ENCODE data around the gene AFF1. TPM values are rescaled to one million over a fixed set of nuclear protein-coding genes. Genes with fewer than 3 reads are reported as not detected.

AFF1 gene
- total and polyA plus RNA-seq, 2 of the 4 experiments (the other 2 are of a cell fraction) = 7.0 to 9.6 TPM

- Histone ChIP-seq H3K9me1 (ENCODE audit: insufficient read depth, low read length) (no peaks in the 10 kb centered on the region), H3K9me3 (ENCODE audit: control insufficient read depth, insufficient read depth, low read length) (no peaks in the 10 kb centered on the region), H3K56ac (ENCODE audit: extremely low read depth, insufficient read depth, low read length) (no peak overlapping the region), H4K20me1 (ENCODE audit: insufficient read depth, low read length) (no peaks in the 10 kb centered on the region), H2AK9ac (replicated peaks; ENCODE audit: low read depth, low read length, poor library complexity) (no peak overlapping the region), H3K27me3 (ENCODE audit: control insufficient read depth, insufficient read depth, low read length) (no peaks in the 10 kb centered on the region), H2BK120ac (ENCODE audit: low read depth, low read length) (no peak overlapping the region), H2AFZ (replicated peaks; ENCODE audit: low read length, poor library complexity) (no peak overlapping the region), H3K36me3 (ENCODE audit: control insufficient read depth, insufficient read depth, low read length) (peaks cover 2% of the 10 kb centered on the region; the same call in 1 of the 2 replicates), H2BK20ac (ENCODE audit: low read depth, low read length) (no peak overlapping the region), H3K9ac (ENCODE audit: low read depth, low read length) (no peak overlapping the region), H3K18ac (ENCODE audit: low read depth, low read length) (no peak overlapping the region), H3K14ac (replicated peaks; ENCODE audit: low read depth, low read length) (no peak overlapping the region), H3K27ac (ENCODE audit: insufficient read depth, low read length) (no peak overlapping the region), H3K4me3 (ENCODE audit: insufficient read depth, low read depth, low read length) (no peak overlapping the region), H3K4me1 (ENCODE audit: control insufficient read depth, insufficient read depth, low read length) (no peaks in the 10 kb centered on the region), H4K5ac (ENCODE audit: low read depth, low read length) (no peak overlapping the region), H3K4ac (ENCODE audit: low read depth, low read length) (no peak overlapping the region), H2BK15ac (ENCODE audit: low read depth, low read length) (no peak overlapping the region), H2BK5ac (ENCODE audit: low read depth, low read length, poor library complexity, severe bottlenecking) (no peak overlapping the region), H2AK5ac (ENCODE audit: low read depth, low read length) (no peak overlapping the region), H3K4me2 (ENCODE audit: low read depth, low read length) (no peak overlapping the region), H3K79me1 (ENCODE audit: low read depth in 1 of 2, low read length in 2 of 2) (no peaks in the 10 kb centered on the region), H4K91ac (ENCODE audit: insufficient read depth, low read depth, low read length) (no peak overlapping the region), H3K23ac (ENCODE audit: low read depth, low read length) (no peak overlapping the region), H4K8ac (ENCODE audit: low read depth in 2 of 2, low read length in 2 of 2) (no peak overlapping the region)
- in situ Hi-C loops (cut with MboI; ENCODE audit: low sequenced_read_pairs) (no loop called here), dilution Hi-C loops (cut with HindIII; ENCODE audit: low sequenced_read_pairs, unreplicated experiment) (no loop called here), intact Hi-C loops (cut with micrococcal nuclease) (no loop called here)
- ChIA-PET POLR2A (ENCODE audit: unreplicated experiment) (no interaction called here), CTCF (no interaction called here)
- TF ChIP-seq MAFK (IDR thresholded peaks at IDR 0.05; ENCODE audit: low read depth, low read length) (no peak), POLR2A (IDR thresholded peaks at IDR 0.05; ENCODE audit: low read depth, low read length) (no peak), RFX5 (IDR thresholded peaks at IDR 0.05; ENCODE audit: low read depth, low read length) (no peak), SMC3 (IDR thresholded peaks at IDR 0.05; ENCODE audit: low read depth, low read length) (no peak), ELK1 (IDR thresholded peaks at IDR 0.05; ENCODE audit: borderline replicate concordance, low read depth, low read length) (no peak), CEBPB (IDR thresholded peaks at IDR 0.05; ENCODE audit: low read depth, low read length) (no peak), MAZ (IDR thresholded peaks at IDR 0.05; ENCODE audit: borderline replicate concordance, low read depth, low read length) (no peak), NFE2L2 (IDR thresholded peaks at IDR 0.05; ENCODE audit: low read depth, low read length) (no peak), USF2 (IDR thresholded peaks at IDR 0.05; ENCODE audit: low read depth, low read length) (no peak), RCOR1 (IDR thresholded peaks at IDR 0.05; ENCODE audit: insufficient replicate concordance, low read length) (no peak), CHD1 (IDR thresholded peaks at IDR 0.05; ENCODE audit: low read depth, low read length) (no peak), FOS (IDR thresholded peaks at IDR 0.05; ENCODE audit: low read depth, low read length) (no peak), CTCF (conservative IDR thresholded peaks at IDR 0.05; ENCODE audit: low read depth, low read length) (no peak), BHLHE40 (IDR thresholded peaks at IDR 0.05; ENCODE audit: low read depth, low read length) (no peak), RAD21 (IDR thresholded peaks at IDR 0.05; ENCODE audit: low read length) (no peak)
- no peak for DNase-seq
- BruUV-seq (replicated peaks) = no TSS peak
- no peak for ATAC-seq (ENCODE audit: low read depth)
- WGBS, 2 experiments (ENCODE audit: extremely low coverage in 2 of 2, insufficient read length in 1 of 2) = no CpG with 5 or more reads among the region's 3 CpGs
These were observed 212.3 kb downstream of the AFF1 start for GRCh38 chr4:87147116-87147515.

All from IMR-90 (cell line).